Activated naive CD4-positive, alpha-beta T cell treated with anti-CD3 and anti-CD28 coated beads, Interleukin-2, amount 50 U/mL, for 16 hours (primary cell): ENCODE measurements around the gene AAGAB.

Experiments
- DNase-seq: peaks from one replicate; pipeline ENCODE4 v3.0.0-alpha.2; 2020

The AAGAB gene

DNA sequence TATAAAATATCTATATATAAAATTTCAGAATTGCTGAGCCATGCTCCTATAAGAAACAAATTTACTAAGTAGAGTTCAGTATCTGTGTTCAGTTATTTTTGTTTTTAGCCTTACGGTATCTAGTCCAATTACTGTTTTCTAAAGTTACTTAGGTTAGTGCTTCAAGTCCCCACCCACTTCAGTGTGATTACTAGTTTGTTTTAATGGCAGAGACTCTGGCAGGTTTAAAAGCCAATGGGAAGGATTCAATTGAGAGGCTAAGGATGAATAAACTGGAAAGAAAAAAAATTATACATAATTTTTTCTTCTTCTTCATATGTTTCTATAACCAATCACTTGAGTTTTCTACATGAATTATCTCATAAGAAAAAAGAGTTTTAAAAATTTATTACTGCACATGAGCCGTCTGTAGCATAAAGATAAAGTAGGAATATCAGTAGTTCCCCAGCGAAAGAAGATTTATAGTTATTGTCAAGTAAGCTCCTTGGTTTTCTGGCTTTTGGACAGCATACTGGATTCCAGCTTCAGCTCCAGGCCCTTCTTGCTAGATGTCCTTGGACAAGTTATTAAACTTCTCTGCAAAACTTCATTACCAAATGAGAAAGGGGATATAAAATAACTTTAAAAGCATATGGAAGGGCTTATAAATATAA lies 46.8 kb downstream of the AAGAB start:
- no peak for DNase-seq

DNA sequence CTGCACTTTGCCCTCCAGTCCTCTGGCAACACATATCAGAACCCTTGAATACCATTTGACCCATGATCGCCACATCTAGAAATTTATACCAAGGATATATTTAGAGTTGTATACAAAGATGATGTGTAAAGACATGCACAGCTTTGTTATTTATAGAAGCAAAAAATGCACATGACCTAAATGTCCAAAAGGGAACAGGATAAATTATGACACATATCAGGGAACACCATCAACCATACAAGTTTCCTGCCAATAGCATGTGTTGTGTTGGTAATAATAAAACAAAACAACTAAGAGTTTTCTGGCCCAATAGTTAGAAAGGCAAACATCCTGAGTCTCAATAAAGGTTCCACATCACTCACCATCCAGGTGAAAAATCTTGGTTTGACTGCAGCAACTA lies 51.5 kb downstream of the AAGAB start:
- no peak for DNase-seq

DNA sequence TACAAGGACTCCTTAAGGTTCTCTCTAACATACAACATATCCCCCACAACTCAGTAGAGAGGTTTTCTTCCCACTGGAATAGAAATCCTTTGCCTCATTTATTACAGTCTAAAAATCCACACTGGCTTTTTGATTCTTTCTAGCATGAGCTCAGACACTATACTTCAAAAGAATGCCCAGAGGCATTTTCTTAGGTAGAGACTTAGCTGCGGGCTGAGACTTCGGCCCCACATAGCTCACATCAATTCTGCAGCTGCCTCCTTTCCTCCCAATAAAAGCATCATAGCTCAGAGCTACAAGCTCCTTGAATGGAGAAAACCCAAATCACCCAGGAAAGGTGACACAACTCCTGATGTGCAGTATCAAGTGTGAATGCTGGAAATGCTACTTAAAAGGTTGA lies 52.4 kb downstream of the AAGAB start:
- DNase-seq, result no peak

DNA sequence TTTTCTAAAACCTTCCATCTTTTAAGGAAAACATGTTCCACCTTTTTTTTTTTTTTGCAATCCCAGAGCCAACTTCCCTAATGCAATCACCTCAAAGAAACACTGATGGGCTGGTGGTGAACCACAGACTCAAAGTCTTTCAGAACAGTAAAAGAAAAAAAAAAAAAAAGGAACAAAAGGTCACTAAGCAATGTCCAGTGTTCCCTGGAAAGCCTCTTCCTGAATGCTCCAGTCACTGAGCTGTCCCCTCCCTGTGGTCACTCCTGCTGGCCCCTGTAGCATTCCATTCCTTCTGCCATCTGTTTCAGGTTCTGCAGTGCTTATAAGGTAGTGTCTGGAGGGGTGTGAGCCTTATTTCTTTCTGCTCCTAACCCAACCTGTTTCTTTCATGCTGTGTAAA lies 53.3 kb downstream of the AAGAB start:
- DNase-seq, result no peak

DNA sequence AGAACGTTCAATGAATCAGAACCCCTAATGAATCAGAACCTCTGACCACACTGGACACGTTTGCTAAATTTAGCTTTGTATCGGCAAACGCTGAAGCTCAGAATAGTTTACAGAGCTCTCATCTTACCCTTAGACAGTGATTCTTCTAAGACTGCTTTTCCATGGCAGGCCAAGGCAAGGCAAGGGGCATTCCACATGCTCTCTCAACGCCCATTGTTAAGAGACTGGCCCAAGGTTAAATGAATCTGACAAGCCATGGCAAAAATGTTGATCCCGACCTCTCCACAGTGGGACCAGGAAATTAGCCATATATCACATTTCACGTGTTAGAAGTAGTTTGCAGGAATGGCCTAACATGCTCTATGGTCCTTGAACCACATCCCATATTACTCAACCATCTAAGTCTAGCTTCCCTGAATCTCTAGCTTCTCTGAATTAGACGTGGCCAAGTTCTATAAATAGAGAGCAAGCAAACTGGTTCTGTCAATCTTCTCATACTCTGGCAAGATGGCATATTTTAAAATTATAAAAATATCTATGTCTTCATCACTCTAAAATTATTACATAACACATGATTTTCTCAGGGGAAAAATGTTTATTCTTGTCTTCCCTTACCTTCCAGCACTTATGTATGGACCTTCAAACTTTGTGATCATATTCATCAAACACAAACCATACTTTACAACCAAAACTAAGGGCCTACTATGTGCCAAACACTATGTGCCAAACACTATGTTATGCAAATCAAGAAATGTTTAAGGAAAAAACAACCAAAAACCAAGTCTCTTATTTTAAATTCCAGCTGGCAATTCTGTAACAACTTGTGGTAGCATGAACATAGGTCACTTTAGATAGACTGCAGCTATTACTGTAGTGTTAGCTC lies 54.3 kb downstream of the AAGAB start:
- DNase-seq, result no peak

DNA sequence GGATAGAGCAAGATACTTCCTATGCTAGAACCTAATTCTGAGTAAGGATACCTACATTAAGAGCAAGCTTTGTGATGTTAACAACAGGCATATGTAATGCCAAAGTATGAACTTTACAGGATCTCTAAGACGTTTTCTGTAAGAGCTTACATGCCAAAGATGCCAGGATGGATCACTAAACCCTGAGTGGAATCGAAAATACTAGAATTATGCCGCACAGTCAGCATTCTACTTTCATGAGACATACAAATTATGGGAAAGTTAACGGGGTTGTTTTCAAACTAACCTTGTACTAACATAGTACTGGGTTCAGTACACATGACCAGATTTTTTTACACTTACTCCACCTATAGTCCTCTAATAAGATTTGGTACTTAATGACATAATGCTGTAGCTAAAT lies 55.1 kb downstream of the AAGAB start:
- DNase-seq, result no peak

DNA sequence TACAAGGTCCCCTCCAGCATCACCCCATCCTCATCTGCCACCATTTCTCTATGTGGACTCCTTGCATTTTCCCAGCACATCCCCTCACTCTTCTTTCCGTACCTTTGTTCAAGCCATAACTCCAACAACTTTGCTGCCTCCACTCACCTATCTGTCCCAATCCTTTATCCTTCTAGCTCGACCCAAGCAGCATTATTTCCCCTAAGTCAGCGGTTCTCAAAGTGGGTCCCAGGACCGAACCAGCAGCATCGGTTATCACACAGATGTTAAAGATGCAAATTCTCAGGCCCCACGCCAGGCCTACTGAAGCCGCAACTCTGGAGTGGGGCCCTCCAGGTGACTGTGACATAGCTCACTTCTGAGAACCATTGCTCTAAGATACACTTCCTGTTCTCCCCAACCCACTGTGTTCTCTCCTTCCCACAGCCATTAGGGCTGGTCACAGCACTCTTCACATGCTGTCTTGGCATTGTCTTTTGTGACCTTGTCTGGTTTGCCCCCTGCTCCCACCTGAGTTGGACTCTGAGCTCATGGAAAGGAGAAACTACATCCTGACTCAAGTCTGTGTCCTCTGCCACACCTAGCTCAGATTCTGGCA lies 56.2 kb downstream of the AAGAB start:
- DNase-seq, result no peak

DNA sequence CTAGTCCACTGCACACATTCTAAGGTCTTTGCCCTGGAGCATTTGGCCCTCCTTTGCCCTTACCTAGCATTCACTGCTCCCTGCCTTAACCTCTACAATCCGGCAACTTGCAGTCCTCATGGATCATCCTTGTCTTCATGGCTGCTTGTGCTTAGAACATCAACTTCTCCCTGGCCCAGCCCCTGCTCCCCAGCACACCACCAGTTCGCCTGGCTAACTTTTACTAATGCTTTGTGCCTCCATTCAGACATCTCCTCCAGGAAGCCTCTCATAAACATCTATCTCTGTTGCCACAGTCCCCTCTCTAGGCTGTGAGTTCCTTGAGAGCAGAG lies 57.1 kb downstream of the AAGAB start:
- no peak for DNase-seq

DNA sequence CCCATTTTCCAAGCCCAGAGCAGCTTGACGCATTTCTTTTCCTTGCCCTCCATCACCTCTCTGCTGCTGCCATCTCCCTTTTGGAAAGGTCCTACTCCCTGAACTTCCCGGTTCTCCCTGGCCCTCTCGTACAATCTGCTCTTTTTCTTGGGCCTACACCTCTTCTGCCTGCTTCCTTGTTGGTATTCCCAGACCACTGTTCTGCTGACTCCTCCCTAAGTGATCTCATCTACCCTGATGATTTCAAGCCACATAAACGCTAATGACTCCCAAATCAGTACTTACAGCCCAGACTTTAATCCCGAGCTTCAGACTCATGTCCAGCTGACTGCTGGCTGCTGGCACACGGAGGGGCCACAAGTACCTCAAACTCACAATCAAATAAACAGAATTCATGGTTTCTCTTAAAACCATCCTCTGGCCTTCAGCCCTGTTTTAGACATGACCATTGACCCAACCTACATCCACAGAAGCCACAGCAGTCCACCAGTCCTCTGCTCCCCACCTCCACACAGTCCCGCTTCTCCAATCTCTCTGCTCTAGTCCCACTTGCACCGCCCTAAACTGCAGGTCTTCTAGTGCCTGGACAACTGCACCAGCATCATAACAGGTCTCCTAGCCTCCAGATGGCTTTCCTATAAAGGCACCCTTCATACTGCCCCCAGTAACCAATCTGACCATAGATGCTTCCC lies 57.6 kb downstream of the AAGAB start:
- no peak for DNase-seq

DNA sequence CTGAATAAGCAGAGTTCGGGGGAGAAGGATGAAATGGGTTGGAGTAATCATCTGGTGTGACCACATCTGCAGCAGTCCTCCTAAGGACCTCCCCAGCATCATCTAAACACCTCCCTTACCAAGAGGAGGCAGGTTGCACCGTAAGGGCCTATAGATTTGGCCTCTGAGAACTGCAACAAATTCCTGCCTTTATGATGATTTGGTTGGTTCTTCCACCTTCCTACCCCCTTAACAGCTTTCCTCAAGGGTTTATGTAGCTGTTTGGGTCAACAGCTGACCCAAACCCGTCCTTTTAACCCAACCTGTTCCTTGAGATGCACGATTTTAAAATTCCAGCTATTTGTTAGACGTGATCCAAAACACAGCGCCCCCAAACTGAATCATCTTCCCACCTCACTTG lies 58.2 kb downstream of the AAGAB start:
- DNase-seq, result no peak

DNA sequence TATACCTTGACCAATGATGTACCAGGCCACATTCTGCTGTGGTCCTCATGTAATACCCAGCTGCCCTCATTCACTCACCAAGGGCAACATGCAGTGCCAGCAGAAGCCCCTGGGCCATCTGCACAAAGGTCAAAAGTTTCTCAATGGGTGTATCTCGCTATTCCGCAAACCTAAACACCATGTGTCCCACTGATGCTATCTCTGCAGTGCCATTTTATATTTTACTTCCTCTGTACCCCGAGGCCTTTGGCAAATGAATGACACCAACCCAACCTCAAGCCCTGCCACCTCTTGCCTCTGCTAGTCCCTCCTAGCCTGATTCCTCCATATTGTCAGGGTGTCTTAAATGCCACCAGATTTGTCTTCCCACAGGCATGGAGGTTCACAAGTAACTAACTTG lies 59.2 kb downstream of the AAGAB start:
- DNase-seq, result no peak

DNA sequence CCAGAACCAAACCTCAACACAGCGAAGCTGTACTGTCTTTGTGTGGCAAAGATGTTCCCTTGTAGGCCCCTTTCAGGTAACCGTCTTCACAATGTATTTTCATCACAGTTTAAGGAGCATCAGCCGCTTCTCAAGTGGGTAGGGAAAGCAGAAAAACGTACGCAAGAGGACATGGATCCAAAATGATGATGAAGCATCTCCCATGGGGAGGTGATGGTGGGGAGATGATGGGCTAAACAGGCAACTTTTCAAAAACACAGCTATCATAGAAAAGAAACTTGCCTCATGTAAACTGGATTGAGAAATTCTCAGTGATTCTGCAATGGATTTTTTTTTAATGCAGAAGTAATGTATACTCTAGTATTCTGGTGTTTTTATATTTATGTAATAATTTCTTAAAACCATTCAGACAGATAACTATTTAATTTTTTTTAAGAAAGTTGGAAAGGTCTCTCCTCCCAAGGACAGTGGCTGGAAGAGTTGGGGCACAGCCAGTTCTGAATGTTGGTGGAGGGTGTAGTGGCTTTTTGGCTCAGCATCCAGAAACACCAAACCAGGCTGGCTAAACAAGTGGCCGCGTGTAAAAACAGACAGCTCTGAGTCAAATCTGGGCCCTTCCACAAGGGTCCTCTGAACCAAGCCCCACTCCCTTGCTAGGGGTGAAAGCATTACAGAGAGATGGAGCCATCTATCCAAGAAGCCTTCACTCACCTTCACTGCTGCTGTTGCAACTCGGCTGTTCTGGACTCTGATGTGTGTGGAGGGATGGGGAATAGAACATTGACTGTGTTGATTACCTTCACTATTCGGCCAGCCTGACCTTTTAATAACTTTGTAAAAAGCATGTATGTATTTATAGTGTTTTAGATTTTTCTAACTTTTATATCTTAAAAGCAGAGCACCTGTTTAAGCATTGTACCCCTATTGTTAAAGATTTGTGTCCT lies 60.0 kb downstream of the AAGAB start:
- DNase-seq, result no peak

DNA sequence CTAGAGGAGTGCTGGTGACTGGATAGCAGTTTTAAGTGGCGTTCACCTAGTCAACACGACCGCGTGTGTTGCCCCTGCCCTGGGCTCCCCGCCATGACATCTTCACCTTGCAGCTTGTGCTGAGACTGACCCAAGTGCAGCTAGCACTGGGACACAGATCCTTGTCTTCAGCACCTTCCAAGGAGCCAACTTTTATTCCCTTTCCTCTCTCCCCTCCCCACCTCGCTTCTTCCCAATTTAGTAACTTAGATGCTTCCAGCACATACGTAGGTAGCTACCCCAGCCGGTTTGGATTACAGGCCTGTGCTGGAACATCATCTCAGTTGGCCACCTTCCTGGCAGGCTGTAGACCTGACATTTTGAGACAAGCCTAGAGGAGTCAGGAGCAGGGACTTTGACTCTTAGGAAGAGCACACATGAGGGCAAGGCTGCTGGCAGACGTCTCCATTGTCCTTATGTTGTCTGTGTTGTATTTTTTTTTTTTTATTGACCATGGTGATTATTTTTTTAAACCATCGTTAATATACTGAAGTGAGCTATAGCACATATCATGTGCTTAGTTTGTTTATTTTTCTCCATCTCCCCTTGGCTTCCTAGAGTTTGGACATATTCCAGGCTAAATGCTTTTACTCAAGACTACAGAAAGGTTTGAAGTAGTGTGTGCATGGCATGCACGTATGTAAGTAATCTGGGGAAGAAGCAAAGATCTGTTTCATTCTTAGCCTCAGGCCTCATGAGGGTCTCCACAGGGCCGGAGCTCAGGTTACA lies 61.1 kb downstream of the AAGAB start:
- DNase-seq, result no peak

DNA sequence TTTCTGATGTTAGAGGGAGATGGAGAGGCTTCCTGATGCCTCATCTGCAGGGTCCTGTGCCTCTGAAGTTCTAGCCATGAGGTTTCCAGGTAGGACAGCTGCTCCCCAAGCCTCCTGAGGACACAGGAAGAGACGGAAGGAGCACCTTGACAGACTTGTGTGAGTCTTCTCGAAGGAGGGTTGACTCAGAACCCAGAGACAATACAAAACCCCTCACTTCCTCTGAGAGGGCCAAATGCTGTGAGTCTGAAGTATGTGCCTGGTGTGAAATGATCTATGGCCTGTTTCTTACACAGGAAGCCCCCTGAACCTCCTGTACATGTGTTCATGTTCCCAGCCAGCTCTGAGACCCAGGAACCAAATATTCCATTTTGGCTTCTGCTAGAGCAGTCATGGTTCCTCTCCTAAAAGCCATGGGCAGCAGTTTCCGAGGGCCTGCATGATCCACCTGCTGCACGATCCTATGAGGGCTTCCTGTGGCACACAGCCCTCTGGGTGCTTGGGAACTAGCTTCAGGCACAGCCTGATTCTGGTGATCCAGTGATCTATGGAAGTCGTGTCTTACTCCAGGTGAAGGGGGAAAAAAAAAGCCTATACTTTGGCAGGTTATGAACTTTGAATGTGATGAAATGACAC lies 62.2 kb downstream of the AAGAB start:
- DNase-seq, result no peak

DNA sequence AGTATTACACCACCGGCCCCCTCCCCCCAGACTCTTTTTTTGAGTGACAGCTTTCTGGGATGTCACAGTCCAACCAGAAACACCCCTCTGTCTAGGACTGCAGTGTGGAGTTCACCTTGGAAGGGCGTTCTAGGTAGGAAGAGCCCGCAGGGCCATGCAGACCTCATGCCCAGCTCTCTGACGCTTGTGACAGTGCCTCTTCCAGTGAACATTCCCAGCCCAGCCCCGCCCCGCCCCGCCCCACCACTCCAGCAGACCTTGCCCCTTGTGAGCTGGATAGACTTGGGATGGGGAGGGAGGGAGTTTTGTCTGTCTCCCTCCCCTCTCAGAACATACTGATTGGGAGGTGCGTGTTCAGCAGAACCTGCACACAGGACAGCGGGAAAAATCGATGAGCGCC lies 63.6 kb downstream of the AAGAB start:
- DNase-seq, result no peak

DNA sequence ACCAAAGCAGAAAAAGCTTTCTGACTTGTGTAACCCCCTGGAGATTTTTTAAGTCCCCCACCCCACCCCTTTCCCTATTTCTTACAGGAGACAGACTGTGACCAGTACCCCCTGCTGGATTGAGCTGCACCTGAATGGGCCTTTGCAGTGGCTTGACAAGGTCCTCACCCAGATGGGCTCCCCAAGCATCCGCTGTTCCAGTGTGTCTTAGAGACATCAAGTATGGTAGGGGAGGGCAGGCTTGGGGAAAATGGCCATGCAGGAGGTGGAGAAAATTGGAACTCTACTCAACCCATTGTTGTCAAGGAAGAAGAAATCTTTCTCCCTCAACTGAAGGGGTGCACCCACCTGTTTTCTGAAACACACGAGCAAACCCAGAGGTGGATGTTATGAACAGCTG lies 64.1 kb downstream of the AAGAB start:
- no peak for DNase-seq

DNA sequence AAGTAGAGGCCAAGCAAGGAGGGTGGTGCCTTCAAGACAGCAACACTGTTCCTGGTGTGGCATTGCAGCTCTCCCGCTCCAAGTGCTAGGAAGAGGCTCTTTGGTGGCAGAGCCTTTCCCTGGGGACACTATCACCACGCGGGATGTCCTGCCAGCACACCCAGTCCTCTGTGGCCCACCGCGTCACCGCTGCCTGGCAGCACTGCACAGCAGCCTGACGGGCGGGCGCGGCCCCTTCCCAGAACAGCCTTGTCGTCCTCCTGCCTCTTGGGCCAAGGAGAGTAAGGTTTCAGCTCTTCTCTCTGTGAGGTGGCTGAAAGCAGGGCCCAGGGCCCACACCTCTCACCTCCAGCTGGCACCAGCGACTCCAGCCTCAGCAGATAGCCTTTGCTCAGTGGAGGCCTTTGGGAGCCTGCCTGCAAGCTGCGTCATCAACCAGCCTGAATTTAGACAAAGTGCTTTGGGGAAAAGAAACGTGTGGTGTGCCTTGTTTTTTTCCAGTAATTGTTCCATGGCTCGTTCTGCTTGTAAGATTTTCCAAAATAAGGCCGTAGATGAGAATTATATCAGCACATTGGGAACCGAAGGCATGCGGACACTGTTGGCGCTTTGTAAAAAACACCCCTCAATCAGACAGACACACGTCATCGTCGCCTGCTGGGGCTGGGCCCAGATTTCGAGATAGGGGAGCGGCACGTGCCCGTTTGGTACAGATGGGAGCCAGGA lies 65.0 kb downstream of the AAGAB start:
- DNase-seq, result no peak

DNA sequence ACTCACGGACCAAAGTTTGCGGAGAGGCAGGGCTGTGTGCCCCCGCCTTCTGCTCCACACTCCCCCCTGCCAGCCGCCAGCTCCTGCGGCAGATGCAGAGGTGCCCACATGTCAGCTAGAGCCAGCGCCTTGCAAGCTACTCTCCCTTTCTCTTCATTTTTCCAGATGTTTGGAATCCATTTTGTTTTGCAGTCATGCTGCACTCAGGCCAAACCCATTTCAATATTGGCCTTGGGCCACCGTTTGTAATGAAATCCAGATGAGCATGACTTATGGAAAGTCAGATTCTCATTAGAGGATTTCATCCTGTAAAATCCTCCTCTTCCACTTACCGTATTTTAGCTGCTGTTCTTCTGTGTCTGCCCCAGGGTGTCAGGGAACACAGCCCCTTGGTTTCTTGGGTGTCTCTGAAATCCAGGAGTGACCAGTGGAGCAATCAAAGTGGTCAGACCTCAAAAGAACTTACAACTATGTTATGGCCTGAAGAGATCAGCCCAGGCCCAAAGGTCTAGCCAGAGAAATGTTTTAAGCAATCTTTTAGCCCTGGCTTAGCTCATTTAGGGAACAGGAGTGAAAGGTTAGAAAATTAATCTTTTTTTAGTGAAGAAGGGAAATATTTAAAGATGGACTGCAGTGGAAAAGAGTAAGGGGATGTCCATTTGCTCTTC lies 65.8 kb downstream of the AAGAB start:
- no peak for DNase-seq

DNA sequence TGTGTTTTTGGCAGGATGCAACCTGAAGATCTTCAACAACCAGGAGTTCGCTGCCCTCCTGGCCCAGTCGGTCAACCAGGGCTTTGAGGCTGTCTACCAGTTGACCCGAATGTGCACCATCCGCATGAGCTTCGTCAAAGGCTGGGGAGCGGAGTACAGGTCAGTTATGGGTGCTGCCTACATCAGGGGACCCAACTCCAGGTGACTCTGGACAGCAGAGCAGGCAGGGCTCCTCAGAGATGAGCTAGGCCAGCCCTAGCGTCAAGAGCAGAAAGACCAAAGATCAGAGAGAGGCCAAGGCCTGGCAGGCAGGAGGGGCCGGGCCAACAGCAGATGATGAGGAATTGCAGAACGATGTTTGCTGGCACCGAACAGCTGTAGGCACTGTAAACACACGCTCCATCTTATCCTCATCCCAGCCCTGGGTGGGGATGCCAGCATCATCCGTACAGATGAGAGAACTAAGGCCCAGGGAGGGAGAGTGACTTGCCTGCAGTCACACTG lies 67.1 kb downstream of the AAGAB start:
- no peak for DNase-seq

DNA sequence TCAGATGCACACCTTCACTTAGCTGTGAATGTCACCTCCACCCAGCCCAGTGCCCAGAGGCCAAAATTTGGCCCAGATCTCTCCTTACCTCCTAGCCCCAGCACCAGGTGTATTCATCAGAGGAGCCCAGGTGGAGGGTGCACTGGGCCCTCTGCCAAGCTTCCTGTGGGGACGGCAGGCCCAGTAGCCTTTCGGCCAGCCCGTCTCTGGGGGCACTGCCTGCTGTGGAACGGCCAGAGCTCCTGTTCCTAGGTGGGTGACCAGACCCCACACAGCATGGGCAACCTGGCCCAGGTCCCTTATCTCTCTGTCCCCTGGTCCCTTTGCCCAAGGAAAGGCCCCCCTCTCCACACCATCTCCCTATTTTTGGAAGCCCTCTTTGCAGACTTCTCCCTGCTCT lies 67.8 kb downstream of the AAGAB start:
- no peak for DNase-seq
